GM18511 (cell line): ENCODE results near the gene BMI1.

ENCODE experiments used
- ATAC-seq: cut with Tn5 transposase; IDR thresholded peaks from one replicate; pipeline ENCODE4 v1.9.1; 2021; ENCODE audit warnings: mild to moderate bottlenecking, moderate library complexity; ENCODE audit not compliant: unreplicated experiment

The BMI1 gene

GRCh38 chr10:22365644-22366434 is 44.9 kb downstream of the BMI1 start:
- peak; percentile 33 for ATAC-seq

GRCh38 chr10:22366435-22366703 is 45.5 kb downstream of the BMI1 start:
- no peak for ATAC-seq

GRCh38 chr10:22366771-22367170 is 45.9 kb downstream of the BMI1 start:
- no peak for ATAC-seq

GRCh38 chr10:22367471-22367870 is 46.6 kb downstream of the BMI1 start:
- peak; percentile 37 for ATAC-seq

GRCh38 chr10:22368402-22368801 is 47.5 kb downstream of the BMI1 start:
- no peak for ATAC-seq

- no peak for ATAC-seq
Measured at GRCh38 chr10:22368981-22369380, 48.1 kb downstream of the BMI1 start.

GRCh38 chr10:22369434-22370072 is 48.7 kb downstream of the BMI1 start:
- no peak for ATAC-seq

- no peak for ATAC-seq
Measured at GRCh38 chr10:22370320-22370719, 49.4 kb downstream of the BMI1 start.

- ATAC-seq = no peak
Measured at GRCh38 chr10:22372298-22372697, 51.4 kb downstream of the BMI1 start.

GRCh38 chr10:22372917-22373316 is 52.0 kb downstream of the BMI1 start:
- no peak for ATAC-seq

- no peak for ATAC-seq
Measured at GRCh38 chr10:22374489-22375126, 53.7 kb downstream of the BMI1 start.

- peak; percentile 65 for ATAC-seq
Measured at GRCh38 chr10:22379059-22379458, 58.2 kb downstream of the BMI1 start.
